Spinal cord (tissue), 10 donors: ENCODE data around the gene ELP2. TPM values are rescaled to one million over a fixed set of nuclear protein-coding genes. Genes with fewer than 3 reads are reported as not detected.
A peak's percentile ranks its signal among the peaks of the same experiment; 100 is the strongest.
"Not testable (repeated sequence)": the region's sequence is repeated elsewhere in the genome, so short reads cannot be mapped to it uniquely, and the experiment has no call there.

ENCODE experiments used
- DNase-seq, 6 donors: peaks; one replicate each; pipeline versions ENCODE4 v3.0.0 to v3.0.0-alpha.2; 2013 to 2015; ENCODE audit warnings: low spot score in 6 of 6, low read depth in 4 of 6
- H3K27ac ChIP-seq: one replicate; pipeline ENCODE4 v1.5.1; 2013; ENCODE audit warnings: low read depth, low read length, control low read depth
- H3K27me3 ChIP-seq: one replicate; pipeline ENCODE4 v1.6.1; 2013; ENCODE audit warnings: low read length; ENCODE audit not compliant: control insufficient read depth, insufficient read depth
- H3K36me3 ChIP-seq: one replicate; pipeline ENCODE4 v1.6.1; 2013; ENCODE audit warnings: low read length; ENCODE audit not compliant: control insufficient read depth, insufficient read depth
- H3K4me1 ChIP-seq: one replicate; pipeline ENCODE4 v1.6.1; 2013; ENCODE audit warnings: low read length; ENCODE audit not compliant: control insufficient read depth, insufficient read depth
- H3K4me3 ChIP-seq: one replicate; pipeline ENCODE4 v1.5.1; 2013; ENCODE audit warnings: low read depth, low read length, control low read depth
- H3K9me3 ChIP-seq: one replicate; pipeline ENCODE4 v1.6.1; 2013; ENCODE audit warnings: low read length; ENCODE audit not compliant: control insufficient read depth, insufficient read depth
- WGBS: methylation state at CpG from one replicate; pipeline ENCODE4 v1.1.5; 2013; ENCODE audit warnings: missing lambda C conversion rate; ENCODE audit not compliant: insufficient coverage; 5-methylcytosine and 5-hydroxymethylcytosine counted together
- polyA plus RNA-seq, 2 donors: library from polyadenylated mRNA; unstranded; fragments of 120-200 nt; gene quantifications; one replicate each; pipeline ENCODE4 v1.2.1, GENCODE V29; 2013; ENCODE audit not compliant: insufficient read length in 2 of 2
- total RNA-seq, 2 donors: library from RNA; depleted of rRNA in 1 of 2; stranded (reverse); fragments of 120-200 nt in 1 of 2; fragments of >200 nt in 1 of 2; gene quantifications; one replicate each; pipeline versions ENCODE4 v1.2.3 to v1.2.4, GENCODE V29; 2013 to 2014
- donor health status: healthy.

Gene ELP2
- total and polyA plus RNA-seq, 4 donors, result 58.6 to 167 (median 84.9) TPM

DNA sequence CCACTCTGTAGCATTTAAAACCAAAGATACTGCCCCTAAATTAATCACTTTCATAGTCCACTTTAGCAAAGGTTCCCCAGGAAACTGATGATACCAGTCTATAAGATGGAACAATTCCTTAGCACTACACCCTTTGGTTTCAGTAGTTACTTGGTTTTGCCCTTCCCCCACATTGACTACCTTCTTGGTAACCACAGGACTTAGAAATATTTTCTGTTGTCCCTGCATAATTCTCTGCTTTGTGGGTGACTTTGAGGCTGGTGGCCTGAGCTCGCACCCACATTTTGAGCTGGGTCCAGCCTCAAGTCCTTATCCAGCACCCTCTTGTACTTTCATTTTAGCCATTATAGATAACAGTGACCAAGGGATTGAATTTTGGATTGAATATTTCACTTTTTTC lies 23.1 kb downstream of the ELP2 start:
- H3K4me1 ChIP-seq, result no peaks in the 10 kb centered on the region
- no CpG with 5 or more reads among the region's 1 CpG for WGBS
- no peaks in the 10 kb centered on the region for H3K27me3 ChIP-seq
- H3K36me3 ChIP-seq, result peaks cover 37% of the 10 kb centered on the region
- no peak overlapping the region for H3K27ac ChIP-seq
- no peak overlapping the region for H3K4me3 ChIP-seq
- no peaks in the 10 kb centered on the region for H3K9me3 ChIP-seq
- DNase-seq, result no peak

DNA sequence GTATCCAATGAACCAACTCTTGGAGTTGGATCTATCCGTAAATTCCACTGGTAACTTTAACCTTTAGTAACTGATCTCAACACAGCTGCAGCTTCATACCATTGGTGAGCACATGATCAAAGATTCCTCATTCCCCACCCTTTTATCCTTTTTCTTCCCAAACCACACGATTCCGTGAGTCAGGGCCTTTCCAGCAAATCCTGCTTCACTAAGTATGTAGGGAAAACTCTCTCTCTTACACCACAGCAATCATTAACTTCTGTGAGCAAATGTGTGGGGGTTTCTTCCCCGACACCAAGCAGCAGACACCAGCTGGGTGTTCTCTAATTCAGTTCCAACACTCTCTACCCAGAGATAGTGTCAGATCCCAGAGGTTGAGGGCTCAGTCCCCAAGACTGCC lies 23.5 kb downstream of the ELP2 start:
- WGBS, result 85% methylated on average over 2 of the region's 4 CpGs
- no peaks in the 10 kb centered on the region for H3K4me1 ChIP-seq
- H3K27ac ChIP-seq, result no peak overlapping the region
- H3K4me3 ChIP-seq, result no peak overlapping the region
- no peaks in the 10 kb centered on the region for H3K27me3 ChIP-seq
- H3K36me3 ChIP-seq, result peaks cover 33% of the 10 kb centered on the region
- no peaks in the 10 kb centered on the region for H3K9me3 ChIP-seq
- DNase-seq, result no peak

DNA sequence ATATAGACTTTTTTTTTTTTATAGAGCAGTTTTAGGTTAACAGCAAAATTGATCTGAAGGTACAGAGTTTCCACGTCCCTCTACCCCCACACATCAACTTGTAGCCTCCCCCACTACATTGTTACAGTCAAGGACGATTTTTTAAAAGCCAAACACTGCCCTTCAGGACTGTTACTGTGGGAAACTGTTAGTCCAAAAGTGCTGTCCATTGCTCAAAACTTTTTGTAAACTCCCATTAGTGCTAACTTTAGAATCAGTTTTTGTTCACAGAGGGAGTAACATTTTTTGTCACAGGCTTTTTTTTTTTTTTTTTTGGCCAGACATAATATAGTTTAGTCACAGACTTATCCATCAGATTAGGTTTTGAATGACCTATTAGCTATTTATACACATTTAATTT lies 24.1 kb downstream of the ELP2 start:
- H3K27me3 ChIP-seq, result no peaks in the 10 kb centered on the region
- no peak overlapping the region for H3K27ac ChIP-seq

DNA sequence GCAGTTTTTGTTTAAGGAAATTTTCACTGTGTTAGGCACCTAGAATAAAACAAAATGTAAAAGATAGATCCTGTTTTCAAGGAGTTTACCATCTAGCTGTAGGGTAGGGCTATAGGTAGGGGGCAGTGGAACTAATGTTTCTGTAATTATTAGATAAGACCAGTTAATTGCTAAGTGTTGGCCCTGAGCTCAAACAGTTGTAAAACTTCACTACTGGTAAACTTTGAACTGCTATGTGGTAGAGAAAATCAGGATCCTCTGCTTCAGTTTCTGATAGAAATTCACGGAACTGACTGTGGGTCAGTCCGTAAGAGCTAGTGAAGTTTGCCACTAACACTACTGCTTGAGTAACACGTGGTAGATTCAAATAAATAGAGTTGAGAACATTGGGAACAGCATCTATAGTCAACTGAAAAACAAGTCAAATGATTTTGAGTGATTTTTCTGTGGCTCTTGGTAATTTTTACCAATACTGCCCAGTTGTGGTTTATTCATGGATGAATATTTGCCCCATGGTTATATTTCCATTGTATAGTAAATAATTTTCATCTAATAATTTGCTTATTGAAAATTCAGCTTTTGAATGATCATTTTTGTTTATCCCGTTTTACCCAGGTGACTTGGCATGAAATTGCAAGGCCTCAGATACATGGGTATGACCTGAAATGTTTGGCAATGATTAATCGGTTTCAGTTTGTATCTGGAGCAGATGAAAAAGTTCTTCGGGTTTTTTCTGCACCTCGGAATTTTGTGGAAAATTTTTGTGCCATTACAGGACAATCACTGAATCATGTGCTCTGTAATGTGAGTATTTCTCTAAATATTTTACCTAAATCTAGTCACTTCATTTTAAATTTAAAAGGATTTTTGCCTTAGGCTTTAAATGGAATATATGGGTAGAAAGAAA lies 26.4 kb downstream of the ELP2 start:
- Histone ChIP-seq H3K27ac (no peak overlapping the region), H3K9me3 (no peaks in the 10 kb centered on the region), H3K36me3 (peaks cover 34% of the 10 kb centered on the region), H3K4me3 (no peak overlapping the region), H3K27me3 (no peaks in the 10 kb centered on the region), H3K4me1 (no peaks in the 10 kb centered on the region)
- no peak for DNase-seq
- 100% methylated on average over 2 of the region's 7 CpGs for WGBS

More for the DNA sequence above, 24.1 kb downstream of the ELP2 start:
- no peaks in the 10 kb centered on the region for H3K4me1 ChIP-seq
- no peak overlapping the region for H3K4me3 ChIP-seq
- no peaks in the 10 kb centered on the region for H3K9me3 ChIP-seq
- H3K36me3 ChIP-seq, result peaks cover 28% of the 10 kb centered on the region
- WGBS, result no CpG with 5 or more reads among the region's 2 CpGs
- DNase-seq, result no peak

DNA sequence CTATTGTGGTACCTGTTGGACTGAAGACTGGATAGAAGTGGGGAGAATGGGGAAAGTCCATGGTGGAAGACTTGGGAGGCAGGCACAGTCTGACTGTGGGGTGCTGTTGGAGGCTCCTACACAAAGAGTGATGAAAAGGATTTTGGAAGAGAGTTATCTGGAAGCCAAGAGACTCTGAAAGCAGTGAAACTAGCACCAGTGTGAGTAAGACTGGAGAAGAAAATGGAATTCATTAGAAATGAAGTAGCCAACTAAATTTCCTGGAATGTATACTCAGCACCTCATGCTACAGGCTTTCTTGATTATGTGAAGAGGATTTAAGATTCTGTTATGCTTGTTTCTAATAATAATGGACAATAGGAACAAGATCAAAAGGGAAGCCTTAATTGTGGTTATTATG lies 27.7 kb downstream of the ELP2 start:
- DNase-seq, result no peak
- Histone ChIP-seq H3K27ac (no peak overlapping the region), H3K9me3 (no peaks in the 10 kb centered on the region), H3K4me3 (no peak overlapping the region), H3K27me3 (no peaks in the 10 kb centered on the region), H3K36me3 (peaks cover 32% of the 10 kb centered on the region), H3K4me1 (no peaks in the 10 kb centered on the region)

DNA sequence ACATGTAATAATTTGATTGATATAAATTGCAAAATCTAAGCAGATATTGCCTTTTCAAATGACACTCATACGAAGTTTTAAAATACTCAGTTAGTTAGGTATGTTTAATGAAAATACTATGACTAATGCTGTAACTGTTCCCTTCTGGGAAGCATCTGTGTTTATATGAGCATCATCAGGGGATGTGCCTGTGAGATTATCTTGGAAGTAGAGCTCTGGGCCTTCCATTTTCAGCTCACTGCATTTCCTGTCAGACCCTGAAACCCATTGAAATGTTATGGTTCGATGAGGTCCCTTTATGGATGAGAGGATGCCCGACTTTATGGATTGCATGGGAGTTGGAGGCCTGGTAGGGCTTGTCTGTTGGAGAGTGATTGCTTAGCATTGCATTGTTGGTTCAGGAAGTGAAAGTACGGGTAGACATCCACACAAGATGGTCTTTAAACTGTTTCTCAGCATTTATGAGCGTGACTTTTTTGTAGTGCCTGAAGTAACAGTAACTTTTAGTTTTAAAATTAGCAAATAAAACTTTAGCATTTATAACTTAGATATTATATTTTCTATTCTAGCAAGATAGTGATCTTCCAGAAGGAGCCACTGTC lies 28.7 kb downstream of the ELP2 start:
- WGBS, result 80% methylated on average over 2 of the region's 5 CpGs
- H3K36me3 ChIP-seq, result peaks cover 30% of the 10 kb centered on the region
- no peaks in the 10 kb centered on the region for H3K27me3 ChIP-seq
- no peaks in the 10 kb centered on the region for H3K4me1 ChIP-seq
- H3K4me3 ChIP-seq, result no peak overlapping the region
- H3K27ac ChIP-seq, result no peak overlapping the region
- no peaks in the 10 kb centered on the region for H3K9me3 ChIP-seq
- peak in 2 of 6 donors; percentile 1 to 22 for DNase-seq

DNA sequence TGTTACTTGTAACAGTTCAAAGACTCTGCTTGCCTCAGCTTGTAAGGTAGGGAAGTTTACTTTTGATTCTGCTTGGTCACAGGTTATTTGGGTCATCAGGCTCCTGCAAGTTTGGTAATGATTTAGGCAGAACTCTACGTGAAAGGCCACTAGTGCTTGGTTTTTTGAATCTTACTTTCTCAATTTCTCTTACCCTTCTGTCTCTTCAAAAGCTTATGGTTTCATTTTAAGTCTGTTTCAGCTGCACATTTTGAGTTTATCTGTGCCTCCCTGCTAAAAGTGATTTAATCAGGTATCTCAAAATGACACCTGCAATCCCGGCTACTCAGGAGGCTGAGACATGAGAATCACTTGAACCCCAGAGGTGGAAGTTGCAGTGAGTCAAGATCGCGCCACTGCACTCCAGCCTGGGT lies 31.3 kb downstream of the ELP2 start:
- no peak for DNase-seq
- Histone ChIP-seq H3K36me3 (peaks cover 26% of the 10 kb centered on the region), H3K9me3 (no peaks in the 10 kb centered on the region), H3K27ac (no peak overlapping the region), H3K4me3 (no peak overlapping the region), H3K4me1 (no peaks in the 10 kb centered on the region), H3K27me3 (no peaks in the 10 kb centered on the region)
- WGBS, result 100% methylated on average over 2 of the region's 4 CpGs

DNA sequence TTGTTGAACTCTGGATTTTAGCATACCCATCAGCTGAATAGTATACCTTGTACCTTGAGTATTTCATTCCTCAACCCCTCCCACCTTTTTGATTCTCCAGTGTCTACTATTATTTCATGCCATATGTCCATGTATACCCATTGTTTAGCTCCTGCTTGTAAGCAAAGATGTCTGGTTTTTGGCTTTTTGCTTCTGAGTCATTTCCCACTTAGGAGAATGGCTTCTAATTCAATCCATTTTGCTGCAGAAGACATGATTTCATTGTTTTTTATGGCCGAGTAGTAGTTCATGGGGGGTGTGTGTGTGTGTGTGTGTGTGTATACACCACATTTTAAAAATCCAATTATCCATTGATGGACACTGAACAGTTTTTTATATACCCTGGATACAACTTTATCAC lies 33.3 kb downstream of the ELP2 start:
- Histone ChIP-seq H3K36me3 (peaks cover 26% of the 10 kb centered on the region), H3K4me3 (no peak overlapping the region), H3K4me1 (no peaks in the 10 kb centered on the region), H3K9me3 (no peaks in the 10 kb centered on the region), H3K27me3 (no peaks in the 10 kb centered on the region), H3K27ac (no peak overlapping the region)
- WGBS, result no CpG with 5 or more reads among the region's 1 CpG
- DNase-seq, result no peak

DNA sequence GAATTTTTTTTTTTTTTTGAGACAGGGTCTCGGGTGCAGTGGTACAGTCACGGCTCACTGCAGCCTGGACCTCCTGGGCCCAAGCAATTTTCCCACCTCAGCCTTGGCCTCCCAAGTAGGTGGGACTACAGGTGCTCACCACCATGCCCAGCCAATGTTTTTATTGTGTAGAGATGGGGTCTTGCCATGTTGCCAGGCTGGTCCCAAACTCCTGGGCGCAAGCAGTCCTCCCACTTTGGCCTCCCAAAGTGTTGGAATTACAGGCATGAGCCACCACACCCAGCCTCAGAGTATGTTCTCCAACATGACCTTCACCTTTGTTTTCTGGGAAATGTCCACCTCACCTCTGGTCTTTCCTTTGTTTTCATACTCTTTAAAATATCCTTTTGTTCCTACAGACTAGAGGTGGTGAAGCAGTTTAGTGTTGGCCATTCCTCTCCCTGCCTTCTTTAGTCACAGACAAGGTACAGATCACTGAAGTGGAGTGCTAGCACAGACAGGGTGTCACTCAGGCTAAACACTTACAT lies 38.1 kb downstream of the ELP2 start:
- 90% methylated on average over 2 of the region's 3 CpGs for WGBS
- DNase-seq, result no peak

DNA sequence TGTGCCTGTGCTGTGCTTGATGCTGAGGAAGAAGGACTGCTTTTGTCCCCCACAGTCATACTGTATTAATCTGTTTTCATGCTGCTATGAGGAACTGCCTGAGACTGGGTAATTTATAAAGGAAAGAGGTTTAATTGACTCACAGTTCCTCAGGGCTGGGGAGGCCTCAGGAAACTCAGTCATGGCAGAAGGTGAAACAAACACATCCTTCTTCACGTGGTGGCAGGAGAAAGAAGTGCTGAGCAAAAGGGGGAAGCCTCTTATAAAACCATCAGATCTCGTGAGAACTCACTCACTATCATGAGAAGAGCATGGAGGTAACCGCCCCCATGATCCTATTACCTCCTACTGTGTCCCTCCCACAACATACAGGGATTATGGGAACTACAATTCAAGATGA lies 38.6 kb downstream of the ELP2 start:
- peaks cover 39% of the 10 kb centered on the region for H3K36me3 ChIP-seq
- no CpG with 5 or more reads among the region's 3 CpGs for WGBS
- not testable (repeated sequence) for H3K4me1 ChIP-seq, H3K27me3 ChIP-seq, DNase-seq, H3K4me3 ChIP-seq, H3K9me3 ChIP-seq, H3K27ac ChIP-seq

More for the DNA sequence above, 38.1 kb downstream of the ELP2 start:
- Histone ChIP-seq H3K9me3 (no peaks in the 10 kb centered on the region), H3K27ac (no peak overlapping the region), H3K36me3 (peaks cover 39% of the 10 kb centered on the region), H3K27me3 (no peaks in the 10 kb centered on the region), H3K4me3 (no peak overlapping the region), H3K4me1 (no peaks in the 10 kb centered on the region)
